GM12874 (cell line): Measurements from ENCODE around the gene U2SURP.

ENCODE experiments used
- TF ChIP-seq, protein P1 (sequence below): IDR thresholded peaks from 2 replicates; pipeline ENCODE4 v1.5.1; 2011; ENCODE audit warnings: low read depth, mild to moderate bottlenecking, control low read depth, low read length, moderate library complexity; ENCODE audit not compliant: insufficient read depth

U2SURP gene

GRCh38 chr3:143054011-143054410 lies 52.6 kb downstream of the U2SURP start:
- TF ChIP-seq, protein P1, sequence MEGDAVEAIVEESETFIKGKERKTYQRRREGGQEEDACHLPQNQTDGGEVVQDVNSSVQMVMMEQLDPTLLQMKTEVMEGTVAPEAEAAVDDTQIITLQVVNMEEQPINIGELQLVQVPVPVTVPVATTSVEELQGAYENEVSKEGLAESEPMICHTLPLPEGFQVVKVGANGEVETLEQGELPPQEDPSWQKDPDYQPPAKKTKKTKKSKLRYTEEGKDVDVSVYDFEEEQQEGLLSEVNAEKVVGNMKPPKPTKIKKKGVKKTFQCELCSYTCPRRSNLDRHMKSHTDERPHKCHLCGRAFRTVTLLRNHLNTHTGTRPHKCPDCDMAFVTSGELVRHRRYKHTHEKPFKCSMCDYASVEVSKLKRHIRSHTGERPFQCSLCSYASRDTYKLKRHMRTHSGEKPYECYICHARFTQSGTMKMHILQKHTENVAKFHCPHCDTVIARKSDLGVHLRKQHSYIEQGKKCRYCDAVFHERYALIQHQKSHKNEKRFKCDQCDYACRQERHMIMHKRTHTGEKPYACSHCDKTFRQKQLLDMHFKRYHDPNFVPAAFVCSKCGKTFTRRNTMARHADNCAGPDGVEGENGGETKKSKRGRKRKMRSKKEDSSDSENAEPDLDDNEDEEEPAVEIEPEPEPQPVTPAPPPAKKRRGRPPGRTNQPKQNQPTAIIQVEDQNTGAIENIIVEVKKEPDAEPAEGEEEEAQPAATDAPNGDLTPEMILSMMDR = no peak

DNA sequence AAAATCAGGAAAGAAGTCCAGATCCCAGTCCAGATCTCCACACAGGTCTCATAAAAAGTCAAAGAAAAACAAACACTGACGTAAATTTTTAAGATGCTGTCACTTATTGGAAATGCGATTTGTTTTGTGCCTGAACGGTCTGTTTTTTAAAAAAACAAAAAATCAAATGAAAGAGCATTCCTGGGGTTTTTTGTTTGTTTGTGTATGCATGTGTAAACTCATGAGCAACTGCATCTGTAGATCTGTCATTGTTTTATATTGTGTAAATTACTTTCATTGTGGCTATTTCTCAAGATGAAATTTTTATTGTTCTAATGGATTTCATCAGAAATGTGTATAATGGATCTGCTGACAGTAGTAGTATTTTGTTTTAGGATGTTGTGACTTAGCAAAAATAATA lies 55.0 kb downstream of the U2SURP start:
- TF ChIP-seq, protein P1 = no peak

DNA sequence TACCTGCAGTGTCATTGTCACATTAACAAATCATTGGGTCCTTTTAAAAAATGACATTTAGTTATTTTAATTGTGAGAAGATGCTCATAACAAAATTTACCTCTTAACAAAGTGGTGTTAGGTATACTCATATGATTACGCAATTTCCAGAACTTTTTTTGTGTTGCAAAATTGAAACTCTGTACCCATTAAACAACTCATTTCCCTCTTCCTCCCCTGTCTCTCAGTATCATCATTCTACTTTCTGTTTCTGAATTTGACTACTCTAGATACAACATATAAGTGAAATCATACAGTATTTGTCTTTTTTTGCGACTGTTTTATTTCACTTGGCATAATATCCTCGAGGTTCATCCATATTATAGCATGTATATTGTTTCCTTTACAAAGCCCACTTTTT lies 59.5 kb downstream of the U2SURP start:
- TF ChIP-seq, protein P1 = no peak

GRCh38 chr3:143063018-143063417 lies 61.6 kb downstream of the U2SURP start:
- TF ChIP-seq, protein P1 = no peak

DNA sequence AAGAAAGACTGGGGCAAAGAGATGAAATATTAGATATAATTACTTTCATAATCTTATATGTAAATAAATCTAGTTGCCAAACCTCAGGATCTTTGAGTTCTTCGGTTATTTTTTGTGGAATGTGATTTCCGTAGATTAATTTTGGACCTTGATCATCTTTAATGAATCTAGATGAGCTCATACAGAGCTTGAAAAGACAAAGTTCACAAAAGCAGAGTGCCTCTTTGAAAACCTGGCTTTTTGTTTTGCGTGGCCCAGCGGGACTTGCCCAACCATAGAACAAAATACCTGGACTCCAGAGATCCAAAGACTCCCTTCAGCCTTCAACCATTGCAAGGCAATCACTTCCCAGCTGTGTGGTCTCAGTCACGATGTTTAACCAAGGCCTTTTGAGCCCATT lies 63.4 kb downstream of the U2SURP start:
- TF ChIP-seq, protein P1 = no peak

- TF ChIP-seq, protein P1 = no peak
Observed at GRCh38 chr3:143065364-143065763, 64.0 kb downstream of the U2SURP start.

- TF ChIP-seq, protein P1 = no peak
Observed at GRCh38 chr3:143066033-143066432, 64.7 kb downstream of the U2SURP start.

DNA sequence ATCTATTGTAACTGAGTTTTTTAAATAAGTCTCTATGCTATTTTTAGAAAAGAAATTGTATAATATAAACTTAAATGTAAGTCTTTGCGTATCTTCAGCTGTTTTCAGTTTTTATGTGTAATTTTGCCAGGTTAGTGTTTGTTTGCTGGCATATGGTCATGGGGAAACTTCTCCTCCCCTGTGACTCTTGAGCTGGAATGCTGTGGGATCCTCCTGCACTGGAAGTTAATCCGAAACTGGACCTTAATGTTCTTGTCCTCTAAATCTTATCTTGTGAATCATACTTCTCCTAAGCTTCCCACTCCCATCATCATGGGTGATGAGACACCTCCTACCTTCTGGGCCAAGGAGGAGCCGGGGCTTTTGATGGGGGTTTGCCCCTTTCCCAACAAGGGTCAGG lies 65.8 kb downstream of the U2SURP start:
- TF ChIP-seq, protein P1 = no peak
